H54 (cell line): ENCODE measurements around the gene DPM2.

ENCODE experiments used
- DNase-seq: peaks from one replicate; pipeline ENCODE4 v3.0.0; 2011; ENCODE audit warnings: low spot score, mixed read lengths; ENCODE audit not compliant: insufficient read length
- FAIRE-seq: peaks from 3 replicates; lab custom pipeline; 2011; peaks lifted over from hg19 to GRCh38; lab: Jason Lieb, UNC
- POLR2A ChIP-seq: IDR thresholded peaks from 2 replicates; pipeline ENCODE4 v1.6.1; 2011; ENCODE audit warnings: low read depth, mild to moderate bottlenecking, low read length

Gene DPM2

DNA sequence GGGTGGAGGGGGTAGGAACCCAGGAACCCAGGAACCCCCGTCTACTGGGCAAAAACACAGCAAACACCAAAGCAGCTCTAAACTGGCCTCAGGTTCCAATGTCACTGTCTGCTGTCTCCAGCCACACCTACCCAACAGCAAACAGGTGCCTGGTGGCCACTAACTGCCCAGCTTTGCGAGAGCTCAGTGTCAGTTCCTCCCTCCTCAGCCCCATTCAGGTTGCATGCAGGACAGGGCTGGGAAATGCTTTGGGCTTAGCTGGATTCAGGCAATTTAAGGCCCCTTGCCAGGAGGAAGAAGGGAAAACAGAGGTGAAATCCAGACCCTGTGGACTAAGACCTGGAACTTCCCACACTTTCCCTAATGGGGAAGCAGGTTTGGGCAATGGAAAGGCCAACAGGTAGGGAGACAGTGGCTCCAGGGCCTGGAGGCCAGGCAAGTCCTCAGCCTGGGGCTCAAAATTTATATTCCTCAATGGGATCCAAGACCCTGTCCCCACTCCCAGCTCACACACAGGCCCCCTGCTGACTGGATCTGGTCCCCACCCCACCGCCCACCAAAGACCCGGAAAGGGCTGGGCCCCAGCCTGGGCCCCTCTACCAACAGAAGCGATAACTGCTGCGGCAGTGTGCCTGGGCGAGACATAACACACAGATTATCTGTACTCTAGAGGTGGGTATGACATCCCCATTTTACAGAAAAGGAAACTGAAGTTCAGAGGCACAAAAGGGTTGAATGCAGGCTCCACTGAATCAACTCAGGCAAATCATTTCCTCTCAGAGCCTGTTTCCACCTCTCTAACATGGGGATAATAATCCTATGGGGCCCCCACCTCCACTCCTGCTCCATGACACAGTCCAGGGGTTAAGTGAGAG, 39.6 kb upstream of the DPM2 start:
- DNase-seq (no peak), FAIRE-seq (no peak)

GRCh38 chr9:127976498-127976897, 38.8 kb upstream of the DPM2 start:
- no peak for DNase-seq
- no peak for FAIRE-seq
- no peak for TF ChIP-seq POLR2A

More for the DNA sequence above, 39.6 kb upstream of the DPM2 start:
- no peak for TF ChIP-seq POLR2A

DNA sequence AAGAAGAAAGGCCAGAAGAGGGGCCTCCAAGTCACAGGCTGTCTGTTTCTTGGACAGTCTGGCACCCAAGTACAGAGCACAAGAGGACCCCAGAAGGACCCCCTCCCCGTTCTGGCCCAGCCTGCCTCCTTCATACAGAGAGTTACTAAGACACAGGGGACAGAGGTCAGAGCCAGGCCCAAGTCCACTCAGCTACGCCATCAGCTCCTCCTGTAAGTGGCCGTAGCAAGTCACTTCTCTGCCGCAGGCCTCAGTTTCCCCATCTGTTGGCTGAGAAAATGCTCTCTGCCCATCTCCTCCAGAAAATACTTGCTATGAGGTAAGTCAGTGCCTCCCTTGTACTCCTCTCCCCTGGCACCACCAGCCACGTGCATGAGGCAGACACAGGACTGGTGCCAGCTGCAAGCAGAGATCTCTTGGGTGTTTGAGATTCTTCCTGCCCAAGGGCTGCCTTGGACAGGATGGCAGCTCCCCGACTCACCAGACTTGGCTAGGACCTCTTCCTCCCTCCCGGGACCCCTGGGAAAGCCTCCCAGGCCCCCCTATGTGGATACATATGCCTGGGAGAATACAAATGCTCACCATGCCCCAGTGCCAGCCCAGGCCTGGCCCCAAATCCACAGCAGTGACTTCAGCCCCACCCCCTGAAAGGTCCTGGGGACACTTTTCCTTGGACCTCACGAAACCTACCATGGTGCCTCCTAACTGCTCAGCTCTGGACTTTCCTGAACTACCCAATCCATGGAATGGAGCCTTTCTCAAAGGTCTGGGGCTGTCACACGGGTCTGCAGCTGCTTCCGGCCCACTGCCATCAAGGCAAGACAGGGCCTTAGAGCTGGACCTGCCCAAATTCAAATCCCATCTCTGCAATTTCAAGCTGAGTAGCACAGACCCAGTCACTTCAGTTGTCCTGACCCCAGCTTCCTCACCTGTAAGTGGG, 38.0 kb upstream of the DPM2 start:
- FAIRE-seq = no peak
- no peak for TF ChIP-seq POLR2A
- no peak for DNase-seq

GRCh38 chr9:127974769-127975261, 37.2 kb upstream of the DPM2 start:
- FAIRE-seq = no peak
- TF ChIP-seq POLR2A = no peak
- no peak for DNase-seq

GRCh38 chr9:127974001-127974768, 36.5 kb upstream of the DPM2 start:
- no peak for FAIRE-seq
- TF ChIP-seq POLR2A = no peak
- DNase-seq = no peak

- no peak for TF ChIP-seq POLR2A
- DNase-seq (no peak), FAIRE-seq (no peak)
These were observed 35.7 kb upstream of the DPM2 start for GRCh38 chr9:127973169-127974000.

DNA sequence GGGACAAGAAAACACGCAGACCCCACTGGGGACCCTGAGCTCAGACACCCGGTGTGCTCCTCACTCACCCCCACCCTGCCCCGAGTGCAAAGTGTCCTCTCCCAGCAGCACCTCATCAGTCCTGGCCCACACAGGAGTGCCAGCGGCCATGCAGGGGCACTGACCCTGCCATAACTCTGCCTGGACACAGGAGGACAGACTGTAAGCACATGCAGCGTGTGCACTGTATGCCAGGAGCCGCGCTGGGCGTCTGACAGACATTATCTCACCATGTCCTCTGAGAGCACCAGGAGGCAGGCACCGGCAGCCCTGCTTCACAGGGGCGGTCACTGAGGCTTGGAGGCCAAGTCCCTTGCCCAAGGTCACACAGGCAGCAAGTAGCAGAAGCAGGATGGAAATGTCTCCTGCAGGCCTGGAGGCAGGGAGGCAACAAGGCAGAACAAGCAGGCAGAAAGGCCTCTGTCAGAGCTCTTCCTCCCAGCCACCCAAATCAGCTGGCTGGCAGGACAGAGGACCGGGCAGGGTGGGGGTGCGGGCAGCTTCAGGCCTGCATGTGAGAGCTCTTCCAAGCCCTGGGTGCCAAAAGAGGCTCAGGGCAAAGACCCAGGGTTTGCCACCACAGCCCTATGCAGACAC, 34.7 kb upstream of the DPM2 start:
- TF ChIP-seq POLR2A = no peak
- DNase-seq = no peak

DNA sequence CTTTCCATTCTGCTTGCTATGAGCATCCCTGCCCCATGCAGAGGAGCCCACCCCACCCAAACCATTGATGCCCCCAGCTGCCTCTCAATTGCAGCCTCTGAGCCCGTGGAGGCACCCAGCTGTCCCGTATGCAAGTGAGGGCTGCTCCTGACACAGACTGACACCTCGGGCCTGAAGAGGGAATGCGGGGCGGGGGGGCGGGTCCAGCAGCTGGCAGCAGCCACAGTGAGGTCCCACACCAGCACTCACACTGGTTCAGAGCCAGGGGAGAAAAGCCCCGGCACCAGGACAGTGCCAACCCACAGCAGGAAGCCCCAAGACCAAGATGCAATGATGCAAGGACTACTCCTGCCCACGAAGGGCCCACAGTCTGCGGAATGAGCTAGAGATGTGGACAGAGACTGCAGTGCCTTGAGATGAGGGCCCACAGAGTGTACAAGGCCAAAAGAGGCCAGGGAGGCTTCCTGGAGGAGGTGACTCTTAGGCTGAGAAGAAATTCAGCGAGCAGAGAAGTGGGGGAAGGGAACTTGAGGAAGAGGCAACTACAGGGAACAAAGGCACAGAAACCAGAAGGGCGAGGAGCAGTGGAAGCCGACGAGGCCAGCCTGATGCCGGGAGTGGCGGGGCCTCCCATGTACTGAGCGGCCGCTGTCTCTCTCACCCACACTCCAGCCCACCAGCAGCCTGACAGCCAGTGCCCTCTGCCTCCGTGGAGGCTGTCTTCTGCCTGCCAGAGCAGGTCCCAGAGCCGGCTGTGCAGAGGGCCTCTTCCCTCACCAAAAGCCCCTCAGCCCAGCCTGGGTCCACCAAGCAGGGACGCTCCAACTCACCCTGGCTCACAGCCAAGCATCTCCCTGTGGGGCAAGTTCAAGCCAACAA, 33.9 kb upstream of the DPM2 start:
- no peak for FAIRE-seq
- no peak for TF ChIP-seq POLR2A
- no peak for DNase-seq

More for the DNA sequence above, 34.7 kb upstream of the DPM2 start:
- no peak for FAIRE-seq

DNA sequence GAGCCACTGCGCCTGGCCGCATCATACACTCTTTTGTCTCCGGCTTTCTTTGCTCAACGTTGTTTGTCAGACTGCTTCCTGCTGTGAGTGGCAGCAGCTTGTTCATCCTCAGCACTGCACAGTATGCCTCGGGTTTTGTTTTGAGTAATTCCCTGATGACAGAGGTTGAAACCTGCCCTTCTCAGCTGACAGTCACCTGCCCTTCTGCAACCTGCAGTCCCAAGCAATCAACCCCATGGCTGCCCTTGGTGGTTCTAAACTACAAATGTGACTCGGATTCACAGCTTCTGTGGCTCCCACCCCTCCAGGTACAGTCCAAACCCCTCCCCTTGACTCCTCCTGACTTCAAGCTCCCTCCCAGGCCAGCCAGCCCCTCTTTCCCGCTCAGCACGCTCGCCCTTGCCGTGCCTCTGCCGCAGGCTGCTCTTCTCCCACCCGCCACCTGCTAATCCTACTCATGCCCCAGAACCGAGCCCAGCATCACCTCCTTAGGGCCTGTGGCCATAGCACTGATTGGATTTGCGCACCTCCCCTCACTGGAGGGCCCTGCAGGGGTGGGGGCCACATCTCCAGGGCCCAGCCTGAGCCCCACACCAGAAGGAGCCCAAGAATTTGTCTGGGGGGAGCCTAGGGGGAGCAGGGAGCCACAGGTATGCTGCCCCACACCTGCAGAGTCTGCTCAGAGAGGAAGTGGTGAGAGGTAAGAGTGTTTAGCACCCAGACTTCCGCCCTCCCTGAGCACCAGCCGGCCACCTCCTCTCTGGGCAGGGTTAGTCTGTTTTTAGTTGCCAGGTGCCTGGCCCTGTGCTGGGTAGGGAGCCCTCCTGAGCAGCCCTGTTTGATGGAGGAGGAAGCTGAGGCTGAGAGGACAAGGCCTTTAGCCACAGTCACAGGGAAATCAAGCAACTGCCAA, 33.0 kb upstream of the DPM2 start:
- DNase-seq (no peak), FAIRE-seq (no peak)
- no peak for TF ChIP-seq POLR2A

- FAIRE-seq (peak; percentile 93), DNase-seq (peak; percentile 96)
- TF ChIP-seq POLR2A = no peak
These were observed 31.2 kb upstream of the DPM2 start for GRCh38 chr9:127968700-127969383.
